K562 (cell line): Measurements from ENCODE around the gene ITGAD. TPM values are rescaled to one million over a fixed set of nuclear protein-coding genes. Genes with fewer than 3 reads are reported as not detected.

Experiments
- ATAC-seq: fragments of 200-7000 bp; cut with Tn5 transposase; 3 replicates; pipeline ENCODE4 v1.9.1; 2020; ENCODE audit warnings: moderate library complexity
- BruUV-seq: library from RNA; stranded (reverse); fragments of 400-500 nt; replicated peaks from 2 replicates; lab custom pipeline; 2021; lab: Mats Ljungman, UMichigan
- CTCF ChIA-PET: fragments of 300-600 bp; formaldehyde crosslinking; extraction: SDS; loops from one replicate; lab custom pipeline; 2021; ENCODE audit warnings: low intra/inter-chr PET ratio; lab: Yijun Ruan, JAX
- POLR2A ChIA-PET: fragments of 300-600, 350-650 bp; sonication (Branson Sonifier 250); formaldehyde crosslinking; extraction: SDS; loops from one replicate; lab custom pipeline; 2021; ENCODE audit warnings: antibody characterized with exemption, inconsistent platforms; lab: Yijun Ruan, JAX
- DNase-seq, 4 experiments: peaks; one replicate each; pipeline versions ENCODE4 v3.0.0 to v3.0.0-alpha.2; 2011 to 2018; ENCODE audit warnings: low spot score in 3 of 4, mixed read lengths in 3 of 4; ENCODE audit errors: extremely low read depth in 1 of 4
- FAIRE-seq: peaks from 2 replicates; lab custom pipeline; 2011; peaks lifted over from hg19 to GRCh38; lab: Jason Lieb, UNC
- H2AFZ ChIP-seq: 2 replicates; pipeline ENCODE4 v1.6.0; 2011; ENCODE audit warnings: low read depth, low read length, control low read depth, inconsistent platforms
- H3K27ac ChIP-seq: fragments of 200-600 bp; 3 replicates; pipeline ENCODE4 v1.8.0; 2011; ENCODE audit warnings: low read depth, mild to moderate bottlenecking, control low read depth, inconsistent platforms, low read length, moderate library complexity, mixed read lengths; ENCODE audit errors: extremely low read depth
- H3K27me3 ChIP-seq, 2 experiments: fragments of 300-600 bp in 1 of 2; 2 replicates in 1 of 2; 3 replicates in 1 of 2; pipeline versions ENCODE4 v1.6.0 to v1.8.0; 2011; ENCODE audit warnings: inconsistent platforms in 2 of 2, low read length in 2 of 2, mild to moderate bottlenecking in 1 of 2, mixed read lengths in 1 of 2, moderate library complexity in 1 of 2; ENCODE audit not compliant: control insufficient read depth in 2 of 2, insufficient read depth in 2 of 2
- H3K36me3 ChIP-seq: fragments of 300-600 bp; 3 replicates; pipeline ENCODE4 v1.8.0; 2011; ENCODE audit warnings: mild to moderate bottlenecking, low read length, inconsistent platforms; ENCODE audit not compliant: control insufficient read depth, insufficient read depth
- H3K4me1 ChIP-seq, 2 experiments: fragments of 200-600 bp in 1 of 2; replicated peaks in 1 of 2; 2 replicates in 1 of 2; 3 replicates in 1 of 2; pipeline versions ENCODE4 v1.5.1 to v1.8.0; 2011; ENCODE audit warnings: inconsistent platforms in 2 of 2, low read length in 2 of 2, mild to moderate bottlenecking in 1 of 2, mixed read lengths in 1 of 2, moderate library complexity in 1 of 2; ENCODE audit not compliant: control insufficient read depth in 2 of 2, insufficient read depth in 2 of 2
- H3K4me2 ChIP-seq: 2 replicates; pipeline ENCODE4 v1.6.1; 2011; ENCODE audit warnings: low read length, control low read depth, inconsistent platforms, mixed read lengths; ENCODE audit not compliant: insufficient read depth
- H3K4me3 ChIP-seq: fragments of 200-600 bp; sonication (generic), shearing (Covaris generic); 2 replicates; pipeline ENCODE4 v1.5.1; 2016; ENCODE audit warnings: control low read depth, inconsistent platforms
- H3K79me2 ChIP-seq: fragments of 200-600 bp; 3 replicates; pipeline ENCODE4 v1.8.0; 2011; ENCODE audit warnings: low read length, inconsistent platforms; ENCODE audit not compliant: control insufficient read depth, insufficient read depth
- H3K9ac ChIP-seq, 2 experiments: 2 replicates each; pipeline versions ENCODE4 v1.6.0 to v1.6.1; 2011; ENCODE audit warnings: low read depth in 2 of 2, low read length in 2 of 2, control low read depth in 1 of 2, inconsistent platforms in 1 of 2, mild to moderate bottlenecking in 1 of 2, mixed read lengths in 1 of 2; ENCODE audit not compliant: insufficient read depth in 1 of 2
- H3K9me1 ChIP-seq: one replicate; pipeline ENCODE4 v1.6.0; 2011; ENCODE audit warnings: inconsistent platforms, mild to moderate bottlenecking, low read length, moderate library complexity; ENCODE audit not compliant: control insufficient read depth, insufficient read depth
- H3K9me3 ChIP-seq: replicated peaks from 2 replicates; pipeline ENCODE4 v1.5.1; 2011; ENCODE audit warnings: low read depth, low read length, inconsistent platforms; ENCODE audit not compliant: control insufficient read depth, insufficient read depth
- H4K20me1 ChIP-seq: replicated peaks from 2 replicates; pipeline ENCODE4 v1.6.1; 2011; ENCODE audit warnings: low read length, inconsistent platforms, mixed read lengths; ENCODE audit not compliant: control insufficient read depth, insufficient read depth
- AFF1 ChIP-seq, 2 experiments: fragments of 450-650 bp; IDR thresholded peaks; 2 replicates each; pipeline ENCODE4 v1.6.1; 2018; ENCODE audit warnings: mild to moderate bottlenecking in 2 of 2, low read depth in 1 of 2; ENCODE audit not compliant: partially characterized antibody in 2 of 2
- ATF3 ChIP-seq, 2 experiments: fragments of 450-650 bp in 1 of 2; sonication (generic) in 1 of 2; formaldehyde crosslinking in 1 of 2; IDR thresholded peaks in 1 of 2; conservative IDR thresholded peaks in 1 of 2; 2 replicates each; pipeline versions ENCODE4 v1.6.1 to v1.8.1; 2016 to 2023; ENCODE audit warnings: mild to moderate bottlenecking in 2 of 2, moderate library complexity in 2 of 2, inconsistent platforms in 1 of 2, missing genetic modification reagents in 1 of 2
- TSC22D4 ChIP-seq: fragments of 450-650 bp; IDR thresholded peaks from 2 replicates; pipeline ENCODE4 v1.6.1; 2016; ENCODE audit warnings: missing genetic modification characterization, missing biosample characterization, control low read depth
- ZNF707 ChIP-seq: fragments of 250-450 bp; sonication (Bioruptor Pico); conservative IDR thresholded peaks from 2 replicates; pipeline ENCODE4 v1.8.0; 2022; ENCODE audit warnings: inconsistent platforms, mild to moderate bottlenecking, moderate library complexity
- WGBS: fragments of 100-300 bp; shearing (Covaris generic); methylation state at CpG from one replicate; pipeline ENCODE4 v1.1.6; 2016; ENCODE audit warnings: low coverage, mixed read lengths; ENCODE audit not compliant: insufficient coverage; ENCODE audit errors: missing lambda C conversion rate; 5-methylcytosine and 5-hydroxymethylcytosine counted together
- in situ Hi-C: fragments of 300-500 bp; cut with MboI; formaldehyde crosslinking; loops from 4 replicates; pipeline ENCODE4 v1.15.0; 2018; ENCODE audit warnings: inconsistent platforms, mixed read lengths
- intact Hi-C: fragments of 100-400 bp; cut with micrococcal nuclease; formaldehyde crosslinking; loops from 2 replicates; pipeline ENCODE4 v1.14.2; 2022
- polyA plus RNA-seq, 8 experiments: library from polyadenylated mRNA; depleted of rRNA in 4 of 8; stranded (reverse) in 5 of 8; unstranded in 3 of 8; fragments of >200 nt; fragmentation: Nextera tagmentation in 2 of 8; fragmentation: Illumina TruSeq in 1 of 8; extraction: Ambion mirVana in 2 of 8; extraction: Trizol in 1 of 8; gene quantifications; 2 replicates each; pipeline versions ENCODE4 v1.2.1 to v1.2.3, GENCODE V29; 2011 to 2014; ENCODE audit warnings: inconsistent platforms in 1 of 8, missing spikeins in 1 of 8
- total RNA-seq, 7 experiments: library from RNA; depleted of rRNA in 6 of 7; stranded (reverse); fragments of >200 nt in 6 of 7; fragmentation: Illumina TruSeq in 2 of 7; extraction: Trizol in 2 of 7; gene quantifications; 2 replicates each; pipeline versions ENCODE4 v1.2.1 to v1.2.3, GENCODE V29; 2011 to 2021; ENCODE audit warnings: low replicate concordance in 1 of 7
- TF ChIP-seq, protein P1 (sequence below): sonication (generic); formaldehyde crosslinking; IDR thresholded peaks from 2 replicates; pipeline ENCODE4 v1.8.1; 2022; ENCODE audit warnings: missing genetic modification reagents

The ITGAD gene
- total and polyA plus RNA-seq, 9 of the 15 experiments (the other 6 are each of a cell fraction or from before 2014, with no cell fraction given): not detected

DNA sequence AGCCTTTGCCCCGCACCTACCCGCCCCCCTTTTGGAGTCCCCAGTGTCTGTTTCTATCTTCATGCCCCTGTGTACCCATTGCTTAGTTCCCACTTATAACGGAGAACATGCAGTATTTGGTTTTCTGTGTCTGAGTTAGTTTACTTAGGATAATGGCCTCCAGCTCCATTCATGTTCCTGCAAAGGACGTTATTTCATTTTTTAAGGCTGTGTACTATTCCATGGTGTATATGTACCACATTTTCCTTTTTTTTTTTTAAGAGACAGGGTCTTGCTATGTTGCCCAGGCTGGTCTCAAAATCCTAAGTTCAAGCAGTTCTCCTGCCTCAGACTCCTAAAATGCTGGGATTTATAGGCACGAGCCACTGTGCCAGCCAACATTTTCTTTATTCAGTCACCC, 74.7 kb downstream of the ITGAD start (continued):
- TF ChIP-seq ATF3 (IDR thresholded peaks at IDR 0.05) (no peak), ATF3 (CRISPR knock-in tag; conservative IDR thresholded peaks at IDR 0.05) (no peak), TSC22D4 (tag) (no peak), ZNF707 (CRISPR knock-in tag) (no peak)

GRCh38 chr16:31470615-31471014, 77.5 kb downstream of the ITGAD start:
- WGBS: 44% methylated on average over 3 of the region's 3 CpGs
- H3K27ac ChIP-seq: no peak overlapping the region
- intact Hi-C loops: loop anchor here (5.0 kb wide), 1 partner anchor 52 kb away; no protein-coding TSS in a partner anchor
- no TSS peak for BruUV-seq
- no peak overlapping the region for H3K4me2 ChIP-seq
- no peaks in the 10 kb centered on the region for H3K79me2 ChIP-seq
- H4K20me1 ChIP-seq: no peaks in the 10 kb centered on the region
- no peak for ATAC-seq
- no peak overlapping the region for H2AFZ ChIP-seq
- no peak for FAIRE-seq
- no peak overlapping the region for H3K4me3 ChIP-seq
- H3K36me3 ChIP-seq: peaks cover 12% of the 10 kb centered on the region; the same call in 1 of the 3 replicates
- H3K9me3 ChIP-seq: no peaks in the 10 kb centered on the region
- peaks cover 15 to 42% of the 10 kb centered on the region in 2 experiments; a peak in 4 of 5 replicates for H3K4me1 ChIP-seq
- H3K9me1 ChIP-seq: no peaks in the 10 kb centered on the region
- H3K9ac ChIP-seq: no peak overlapping the region
- DNase-seq: no peak
- in situ Hi-C loops: no loop called here
- POLR2A ChIA-PET: interaction anchor here (0.6 to 3.5 kb wide), 3 partner anchors 10 to 280 kb away, joined by 3 to 15 read pairs (median 4); no protein-coding TSS in a partner anchor
- CTCF ChIA-PET: no interaction called here
- TF ChIP-seq, protein P1, sequence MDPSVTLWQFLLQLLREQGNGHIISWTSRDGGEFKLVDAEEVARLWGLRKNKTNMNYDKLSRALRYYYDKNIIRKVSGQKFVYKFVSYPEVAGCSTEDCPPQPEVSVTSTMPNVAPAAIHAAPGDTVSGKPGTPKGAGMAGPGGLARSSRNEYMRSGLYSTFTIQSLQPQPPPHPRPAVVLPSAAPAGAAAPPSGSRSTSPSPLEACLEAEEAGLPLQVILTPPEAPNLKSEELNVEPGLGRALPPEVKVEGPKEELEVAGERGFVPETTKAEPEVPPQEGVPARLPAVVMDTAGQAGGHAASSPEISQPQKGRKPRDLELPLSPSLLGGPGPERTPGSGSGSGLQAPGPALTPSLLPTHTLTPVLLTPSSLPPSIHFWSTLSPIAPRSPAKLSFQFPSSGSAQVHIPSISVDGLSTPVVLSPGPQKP (CRISPR knock-in tag): no peak
- TF ChIP-seq AFF1 (IDR thresholded peaks at IDR 0.05; ENCODE audit: low read depth in 1 of 2, partially characterized antibody in 2 of 2): peak in 1 of 2 experiments; percentile 76
- no peaks in the 10 kb centered on the region for H3K27me3 ChIP-seq
